ENCODE results near the gene THADA. TPM values are rescaled to one million over a fixed set of nuclear protein-coding genes. Genes with fewer than 3 reads are reported as not detected.
A peak's percentile ranks its signal among the peaks of the same experiment; 100 is the strongest.
"Not testable (repeated sequence)": the region's sequence is repeated elsewhere in the genome, so short reads cannot be mapped to it uniquely, and the experiment has no call there.

The THADA gene
- total RNA-seq, 4 donors from 2014 or later, result 49.9 to 90.2 (median 65.2) TPM

GRCh38 chr2:43397411-43397810 is 198.4 kb downstream of the THADA start:
- Histone ChIP-seq H3K27me3 (no peaks in the 10 kb centered on the region), H3K4me3 (replicated peaks in 1 of 3) (no peak overlapping the region), H3K27ac (peak overlapping the region; percentile 35 to 70 (median 70)), H3K36me3 (no peaks in the 10 kb centered on the region), H3K4me1 (peaks cover 31 to 45% of the 10 kb centered on the region in 2 donors), H3K9me3 (no peaks in the 10 kb centered on the region)
- DNase-seq, result peak; percentile 28 to 41
- TF ChIP-seq CTCF (IDR thresholded peaks at IDR 0.05) (no peak), POLR2A (IDR thresholded peaks at IDR 0.05) (no peak)
- intact Hi-C loops (cut with DNase I), result no loop called here
- WGBS, 2 donors, result 33 to 40% methylated on average over 2 of the region's 2 CpGs

- H3K36me3 ChIP-seq; intact Hi-C loops (cut with DNase I); H3K4me3 ChIP-seq (replicated peaks in 1 of 3); H3K9me3 ChIP-seq; H3K27ac ChIP-seq; DNase-seq; H3K27me3 ChIP-seq: not testable (repeated sequence)
- H3K4me1 ChIP-seq, result peaks cover 30 to 41% of the 10 kb centered on the region in 2 donors
- WGBS, 2 donors, result 94 to 97% methylated on average over 8 of the region's 8 CpGs
Measured at GRCh38 chr2:43396344-43396743, 199.5 kb downstream of the THADA start.

- TF ChIP-seq CTCF (IDR thresholded peaks at IDR 0.05), result no peak
- intact Hi-C loops (cut with DNase I), result no loop called here
- Histone ChIP-seq H3K9me3 (no peaks in the 10 kb centered on the region), H3K36me3 (no peaks in the 10 kb centered on the region), H3K4me3 (replicated peaks in 1 of 3) (no peak overlapping the region), H3K27me3 (no peaks in the 10 kb centered on the region), H3K4me1 (peaks cover 25 to 36% of the 10 kb centered on the region in 2 donors), H3K27ac (no peak overlapping the region)
- DNase-seq, result no peak
- WGBS, 2 donors, result 86 to 90% methylated on average over 2 of the region's 2 CpGs
Measured at GRCh38 chr2:43393918-43394317, 201.9 kb downstream of the THADA start.

GRCh38 chr2:43391878-43392215 is 204.0 kb downstream of the THADA start:
- no peaks in the 10 kb centered on the region for H3K27me3 ChIP-seq
- WGBS, 2 donors, result 72 to 79% methylated on average over 4 of the region's 4 CpGs
- peak overlapping the region; percentile 50 to 56 (median 52) for H3K27ac ChIP-seq
- H3K4me3 ChIP-seq (replicated peaks in 1 of 3), result no peak overlapping the region
- H3K9me3 ChIP-seq, result no peaks in the 10 kb centered on the region
- TF ChIP-seq CTCF (IDR thresholded peaks at IDR 0.05) (no peak), POLR2A (IDR thresholded peaks at IDR 0.05) (no peak)
- H3K36me3 ChIP-seq, result no peaks in the 10 kb centered on the region
- peaks cover 29 to 36% of the 10 kb centered on the region in 2 donors for H3K4me1 ChIP-seq
- DNase-seq, result no peak
- intact Hi-C loops (cut with DNase I), result no loop called here

GRCh38 chr2:43391201-43391877 is 204.5 kb downstream of the THADA start:
- peak; percentile 52 to 62 for DNase-seq
- no peaks in the 10 kb centered on the region for H3K36me3 ChIP-seq
- no peak overlapping the region for H3K4me3 ChIP-seq (replicated peaks in 1 of 3)
- TF ChIP-seq POLR2A (IDR thresholded peaks at IDR 0.05) (no peak), CTCF (IDR thresholded peaks at IDR 0.05) (no peak)
- peaks cover 29 to 34% of the 10 kb centered on the region in 2 donors for H3K4me1 ChIP-seq
- peak overlapping the region; percentile 50 to 56 (median 52) for H3K27ac ChIP-seq
- WGBS, 2 donors, result 19 to 25% methylated on average over 2 of the region's 2 CpGs
- H3K9me3 ChIP-seq, result no peaks in the 10 kb centered on the region
- intact Hi-C loops (cut with DNase I), result no loop called here
- H3K27me3 ChIP-seq, result no peaks in the 10 kb centered on the region

Data from thyroid gland (tissue), 4 donors.